NT2/D1 (cell line): Measurements from ENCODE around the gene PAQR6.

Experiments used
- SUZ12 ChIP-seq: IDR thresholded peaks from 2 replicates; pipeline ENCODE4 v1.6.1; 2011; ENCODE audit not compliant: insufficient read length, insufficient read depth; ENCODE audit errors: extremely low read depth
- YY1 ChIP-seq: IDR thresholded peaks from 2 replicates; pipeline ENCODE4 v1.6.1; 2011; ENCODE audit not compliant: insufficient read length, insufficient read depth
- ZNF274 ChIP-seq: IDR thresholded peaks from 2 replicates; pipeline ENCODE4 v1.6.1; 2011; ENCODE audit warnings: mild to moderate bottlenecking, low read depth, low read length

DNA sequence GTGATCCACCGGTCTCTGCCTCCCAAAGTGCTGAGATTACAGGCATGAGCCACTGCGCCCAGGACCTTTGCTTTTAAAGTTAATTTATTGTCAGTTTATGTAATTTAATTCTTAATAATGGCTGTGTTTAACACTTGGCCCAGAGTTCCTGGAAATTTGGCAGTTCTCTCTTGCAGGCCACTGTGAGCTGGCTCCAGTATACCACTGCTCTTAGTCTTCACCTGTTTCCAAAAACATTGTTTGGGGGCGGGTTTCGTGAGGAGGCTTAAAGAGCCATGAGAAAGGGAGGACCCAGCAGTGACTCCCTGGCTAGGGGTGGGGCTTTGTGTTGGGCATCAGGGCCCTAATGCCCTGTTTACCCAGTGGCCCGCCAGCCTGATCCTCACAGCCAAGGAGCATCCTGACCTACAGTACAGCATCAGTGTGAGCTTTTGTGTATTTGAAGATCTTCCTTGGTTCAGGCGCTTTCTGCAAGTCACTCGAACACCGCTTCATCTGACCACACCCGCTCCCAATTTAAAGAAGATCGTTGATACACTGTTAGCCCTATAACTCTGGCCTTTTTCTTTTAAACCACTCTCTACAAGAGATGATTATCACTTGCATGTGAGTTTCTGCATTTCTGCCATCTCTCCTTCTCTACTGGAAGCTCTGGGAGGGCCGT is 17.9 kb downstream of the PAQR6 start:
- TF ChIP-seq ZNF274, result no peak
- no peak for TF ChIP-seq YY1
- no peak for TF ChIP-seq SUZ12
